ENCODE measurements around the gene LYST. TPM values are rescaled to one million over a fixed set of nuclear protein-coding genes. Genes with fewer than 3 reads are reported as not detected.

The LYST gene
- polyA plus RNA-seq, 1 donor from 2014 or later: 23.4 TPM

DNA sequence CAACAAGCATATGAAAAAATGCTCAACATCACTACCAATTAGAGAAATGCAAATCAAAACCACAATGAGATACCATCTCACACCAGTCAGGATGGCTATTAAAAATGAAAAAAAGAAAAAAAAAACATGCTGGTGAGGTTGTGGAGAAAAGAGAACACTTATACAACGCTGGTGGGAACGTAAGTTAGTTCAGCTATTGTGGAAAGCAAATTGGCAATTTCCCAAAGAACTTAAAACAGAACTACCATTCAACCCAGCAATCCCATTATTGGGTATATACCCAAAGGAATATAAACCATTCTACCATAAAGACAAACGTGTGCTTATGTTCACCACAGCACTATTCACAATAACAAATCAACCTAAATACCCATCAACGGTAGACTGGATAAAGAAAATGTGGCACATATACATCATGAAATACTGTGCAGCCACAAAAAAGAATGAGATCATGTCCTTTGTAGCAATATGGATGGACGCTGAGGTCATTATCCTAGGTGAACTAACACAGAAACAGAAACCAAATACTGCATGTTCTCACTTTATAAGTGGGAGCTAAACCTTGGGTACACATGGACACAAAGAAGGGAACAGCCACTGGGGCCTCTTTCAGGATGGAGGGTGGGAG lies 49.5 kb downstream of the LYST start:
- no peaks in the 10 kb centered on the region for H3K9me2 ChIP-seq (ENCODE audit: insufficient read depth, low read length)
- H2AFZ ChIP-seq (ENCODE audit: low read depth, low read length): no peak overlapping the region
- H3K9me3 ChIP-seq (ENCODE audit: low read length): no peaks in the 10 kb centered on the region
- H3K4me3 ChIP-seq (ENCODE audit: low read length): no peak overlapping the region
- no peaks in the 10 kb centered on the region for H3K27me3 ChIP-seq (ENCODE audit: insufficient read depth, low read depth, low read length)
- H3F3A ChIP-seq (ENCODE audit: insufficient read depth, low read length, poor library complexity, severe bottlenecking): no peaks in the 10 kb centered on the region
- no peak for TF ChIP-seq EP300 (conservative IDR thresholded peaks at IDR 0.05; ENCODE audit: poor library complexity, severe bottlenecking)
- no peak for TF ChIP-seq EZH2 (IDR thresholded peaks at IDR 0.05; ENCODE audit: borderline replicate concordance, insufficient read depth, low read length, poor library complexity, severe bottlenecking)
- TF ChIP-seq TAF1 (IDR thresholded peaks at IDR 0.05; ENCODE audit: low read depth): no peak
- no peak overlapping the region for H3K9ac ChIP-seq (ENCODE audit: low read length)
- H4K20me1 ChIP-seq (ENCODE audit: insufficient read depth): no peaks in the 10 kb centered on the region
- H3K4me2 ChIP-seq (ENCODE audit: low read length): no peak overlapping the region
- no peak overlapping the region for H3K27ac ChIP-seq (ENCODE audit: low read length)
- no peaks in the 10 kb centered on the region for H3K36me3 ChIP-seq (ENCODE audit: insufficient read depth, low read length)
- H3K79me2 ChIP-seq (replicated peaks; ENCODE audit: insufficient read depth, low read length): no peaks in the 10 kb centered on the region

DNA sequence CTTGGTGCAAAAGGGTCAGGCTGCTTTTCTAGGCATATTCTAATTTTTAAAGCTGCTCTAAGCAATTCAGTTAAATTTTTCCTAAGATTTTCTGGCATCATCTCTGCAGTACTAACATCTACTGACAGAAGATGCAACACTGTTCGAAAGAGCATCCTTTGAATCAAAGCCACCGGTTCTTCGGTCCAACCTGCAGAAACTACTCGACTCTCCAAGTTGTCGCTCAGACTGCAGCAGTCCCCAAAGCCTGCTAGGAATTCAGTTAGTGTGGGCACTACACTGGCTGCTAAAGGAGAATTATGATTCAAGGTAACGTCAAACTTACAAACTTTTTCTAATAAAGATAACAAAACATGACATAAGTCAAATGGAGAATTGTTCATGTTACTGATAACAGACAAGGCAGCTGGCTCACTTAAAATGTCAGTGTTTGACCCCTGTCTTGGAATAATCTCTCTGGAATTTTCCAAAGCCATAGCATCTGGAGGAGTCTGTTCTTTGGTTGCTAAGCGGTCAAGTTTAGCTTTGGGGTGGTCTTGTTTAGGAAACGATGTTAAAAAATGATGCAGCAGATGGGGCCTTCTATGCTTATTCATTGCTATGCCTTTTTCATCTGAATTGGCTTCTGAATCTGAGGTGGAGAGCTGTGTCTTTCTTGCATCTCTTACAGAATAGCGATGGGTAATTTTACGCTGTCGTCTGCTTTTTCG lies 56.9 kb downstream of the LYST start:
- TF ChIP-seq TAF1 (IDR thresholded peaks at IDR 0.05; ENCODE audit: low read depth) (no peak), SMC3 (conservative IDR thresholded peaks at IDR 0.05; ENCODE audit: poor library complexity) (no peak), EZH2 (IDR thresholded peaks at IDR 0.05; ENCODE audit: borderline replicate concordance, insufficient read depth, low read length, poor library complexity, severe bottlenecking) (no peak), MXI1 (conservative IDR thresholded peaks at IDR 0.05; ENCODE audit: poor library complexity, severe bottlenecking) (no peak), EP300 (conservative IDR thresholded peaks at IDR 0.05; ENCODE audit: poor library complexity, severe bottlenecking) (no peak)
- H4K20me1 ChIP-seq (ENCODE audit: insufficient read depth): no peaks in the 10 kb centered on the region
- no peak overlapping the region for H3K4me3 ChIP-seq (ENCODE audit: low read length)
- no peak overlapping the region for H2AFZ ChIP-seq (ENCODE audit: low read depth, low read length)
- H3K4me2 ChIP-seq (ENCODE audit: low read length): no peak overlapping the region
- no peak overlapping the region for H3K27ac ChIP-seq (ENCODE audit: low read length)
- no peak overlapping the region for H3K9ac ChIP-seq (ENCODE audit: low read length)
- H3K9me3 ChIP-seq (ENCODE audit: low read length): no peaks in the 10 kb centered on the region
- no peaks in the 10 kb centered on the region for H3F3A ChIP-seq (ENCODE audit: insufficient read depth, low read length, poor library complexity, severe bottlenecking)
- no peaks in the 10 kb centered on the region for H3K79me2 ChIP-seq (replicated peaks; ENCODE audit: insufficient read depth, low read length)
- no peaks in the 10 kb centered on the region for H3K9me2 ChIP-seq (ENCODE audit: insufficient read depth, low read length)
- H3K36me3 ChIP-seq (ENCODE audit: insufficient read depth, low read length): no peaks in the 10 kb centered on the region
- H3K27me3 ChIP-seq (ENCODE audit: insufficient read depth, low read depth, low read length): no peaks in the 10 kb centered on the region

DNA sequence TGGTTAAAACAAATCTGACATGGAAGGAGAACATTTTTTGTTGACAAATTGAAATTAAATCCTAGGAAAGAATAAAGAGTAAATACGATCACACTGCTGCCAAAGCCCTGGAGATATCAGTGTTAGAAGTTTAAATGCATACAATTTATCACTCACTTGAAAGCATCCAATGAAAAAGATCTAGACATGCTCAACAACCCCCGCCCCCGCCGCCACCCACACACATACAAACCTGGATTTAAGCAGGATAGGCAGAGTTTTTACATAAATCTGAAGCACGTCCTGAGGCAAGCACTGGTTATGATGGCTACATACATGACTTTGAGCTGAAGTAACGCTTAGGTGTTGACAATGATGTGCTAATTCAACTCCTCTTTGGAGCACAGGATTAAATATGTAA lies 58.5 kb downstream of the LYST start:
- no peak overlapping the region for H3K27ac ChIP-seq (ENCODE audit: low read length)
- H4K20me1 ChIP-seq (ENCODE audit: insufficient read depth): no peaks in the 10 kb centered on the region
- H3K9me2 ChIP-seq (ENCODE audit: insufficient read depth, low read length): no peaks in the 10 kb centered on the region
- H3K4me2 ChIP-seq (ENCODE audit: low read length): no peak overlapping the region
- H3K79me2 ChIP-seq (replicated peaks; ENCODE audit: insufficient read depth, low read length): no peaks in the 10 kb centered on the region
- no peaks in the 10 kb centered on the region for H3K36me3 ChIP-seq (ENCODE audit: insufficient read depth, low read length)
- no peaks in the 10 kb centered on the region for H3K27me3 ChIP-seq (ENCODE audit: insufficient read depth, low read depth, low read length)
- no peaks in the 10 kb centered on the region for H3K9me3 ChIP-seq (ENCODE audit: low read length)
- no peak overlapping the region for H2AFZ ChIP-seq (ENCODE audit: low read depth, low read length)
- H3K9ac ChIP-seq (ENCODE audit: low read length): no peak overlapping the region
- no peaks in the 10 kb centered on the region for H3F3A ChIP-seq (ENCODE audit: insufficient read depth, low read length, poor library complexity, severe bottlenecking)
- no peak for TF ChIP-seq POLR2AphosphoS5 (IDR thresholded peaks at IDR 0.05)
- no peak for TF ChIP-seq EZH2 (IDR thresholded peaks at IDR 0.05; ENCODE audit: borderline replicate concordance, insufficient read depth, low read length, poor library complexity, severe bottlenecking)
- no peak overlapping the region for H3K4me3 ChIP-seq (ENCODE audit: low read length)

DNA sequence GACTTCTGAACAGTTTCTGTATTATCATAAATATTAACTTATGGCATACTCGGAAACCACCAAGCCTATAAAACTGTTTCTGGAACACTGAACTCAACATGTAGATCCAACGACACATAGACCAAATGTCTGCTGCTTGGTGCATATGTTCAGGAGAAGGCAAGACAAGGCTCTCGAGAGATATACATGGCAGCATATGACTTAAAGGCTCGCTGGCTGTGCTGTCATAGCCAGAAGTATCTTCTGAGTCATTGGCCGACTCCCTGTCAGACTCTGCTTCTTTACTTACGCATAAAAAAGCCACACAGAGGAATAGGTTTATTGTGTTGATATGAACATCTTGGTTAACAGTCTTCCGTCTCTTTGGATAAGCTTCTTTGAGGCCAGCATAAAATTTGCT lies 60.6 kb downstream of the LYST start:
- H3F3A ChIP-seq (ENCODE audit: insufficient read depth, low read length, poor library complexity, severe bottlenecking): no peaks in the 10 kb centered on the region
- H3K27me3 ChIP-seq (ENCODE audit: insufficient read depth, low read depth, low read length): no peaks in the 10 kb centered on the region
- H3K4me3 ChIP-seq (ENCODE audit: low read length): no peak overlapping the region
- H4K20me1 ChIP-seq (ENCODE audit: insufficient read depth): no peaks in the 10 kb centered on the region
- no peak overlapping the region for H3K9ac ChIP-seq (ENCODE audit: low read length)
- no peak overlapping the region for H3K27ac ChIP-seq (ENCODE audit: low read length)
- no peak overlapping the region for H3K4me2 ChIP-seq (ENCODE audit: low read length)
- H3K36me3 ChIP-seq (ENCODE audit: insufficient read depth, low read length): no peaks in the 10 kb centered on the region
- H3K79me2 ChIP-seq (replicated peaks; ENCODE audit: insufficient read depth, low read length): no peaks in the 10 kb centered on the region
- TF ChIP-seq, protein P1, sequence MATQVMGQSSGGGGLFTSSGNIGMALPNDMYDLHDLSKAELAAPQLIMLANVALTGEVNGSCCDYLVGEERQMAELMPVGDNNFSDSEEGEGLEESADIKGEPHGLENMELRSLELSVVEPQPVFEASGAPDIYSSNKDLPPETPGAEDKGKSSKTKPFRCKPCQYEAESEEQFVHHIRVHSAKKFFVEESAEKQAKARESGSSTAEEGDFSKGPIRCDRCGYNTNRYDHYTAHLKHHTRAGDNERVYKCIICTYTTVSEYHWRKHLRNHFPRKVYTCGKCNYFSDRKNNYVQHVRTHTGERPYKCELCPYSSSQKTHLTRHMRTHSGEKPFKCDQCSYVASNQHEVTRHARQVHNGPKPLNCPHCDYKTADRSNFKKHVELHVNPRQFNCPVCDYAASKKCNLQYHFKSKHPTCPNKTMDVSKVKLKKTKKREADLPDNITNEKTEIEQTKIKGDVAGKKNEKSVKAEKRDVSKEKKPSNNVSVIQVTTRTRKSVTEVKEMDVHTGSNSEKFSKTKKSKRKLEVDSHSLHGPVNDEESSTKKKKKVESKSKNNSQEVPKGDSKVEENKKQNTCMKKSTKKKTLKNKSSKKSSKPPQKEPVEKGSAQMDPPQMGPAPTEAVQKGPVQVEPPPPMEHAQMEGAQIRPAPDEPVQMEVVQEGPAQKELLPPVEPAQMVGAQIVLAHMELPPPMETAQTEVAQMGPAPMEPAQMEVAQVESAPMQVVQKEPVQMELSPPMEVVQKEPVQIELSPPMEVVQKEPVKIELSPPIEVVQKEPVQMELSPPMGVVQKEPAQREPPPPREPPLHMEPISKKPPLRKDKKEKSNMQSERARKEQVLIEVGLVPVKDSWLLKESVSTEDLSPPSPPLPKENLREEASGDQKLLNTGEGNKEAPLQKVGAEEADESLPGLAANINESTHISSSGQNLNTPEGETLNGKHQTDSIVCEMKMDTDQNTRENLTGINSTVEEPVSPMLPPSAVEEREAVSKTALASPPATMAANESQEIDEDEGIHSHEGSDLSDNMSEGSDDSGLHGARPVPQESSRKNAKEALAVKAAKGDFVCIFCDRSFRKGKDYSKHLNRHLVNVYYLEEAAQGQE (IDR thresholded peaks at IDR 0.05; ENCODE audit: borderline replicate concordance): no peak
- no peak for TF ChIP-seq EZH2 (IDR thresholded peaks at IDR 0.05; ENCODE audit: borderline replicate concordance, insufficient read depth, low read length, poor library complexity, severe bottlenecking)
- no peak for TF ChIP-seq SMC3 (conservative IDR thresholded peaks at IDR 0.05; ENCODE audit: poor library complexity)
- no peak for TF ChIP-seq POLR2AphosphoS5 (IDR thresholded peaks at IDR 0.05)
- no peak for TF ChIP-seq MXI1 (conservative IDR thresholded peaks at IDR 0.05; ENCODE audit: poor library complexity, severe bottlenecking)
- TF ChIP-seq, protein P2, sequence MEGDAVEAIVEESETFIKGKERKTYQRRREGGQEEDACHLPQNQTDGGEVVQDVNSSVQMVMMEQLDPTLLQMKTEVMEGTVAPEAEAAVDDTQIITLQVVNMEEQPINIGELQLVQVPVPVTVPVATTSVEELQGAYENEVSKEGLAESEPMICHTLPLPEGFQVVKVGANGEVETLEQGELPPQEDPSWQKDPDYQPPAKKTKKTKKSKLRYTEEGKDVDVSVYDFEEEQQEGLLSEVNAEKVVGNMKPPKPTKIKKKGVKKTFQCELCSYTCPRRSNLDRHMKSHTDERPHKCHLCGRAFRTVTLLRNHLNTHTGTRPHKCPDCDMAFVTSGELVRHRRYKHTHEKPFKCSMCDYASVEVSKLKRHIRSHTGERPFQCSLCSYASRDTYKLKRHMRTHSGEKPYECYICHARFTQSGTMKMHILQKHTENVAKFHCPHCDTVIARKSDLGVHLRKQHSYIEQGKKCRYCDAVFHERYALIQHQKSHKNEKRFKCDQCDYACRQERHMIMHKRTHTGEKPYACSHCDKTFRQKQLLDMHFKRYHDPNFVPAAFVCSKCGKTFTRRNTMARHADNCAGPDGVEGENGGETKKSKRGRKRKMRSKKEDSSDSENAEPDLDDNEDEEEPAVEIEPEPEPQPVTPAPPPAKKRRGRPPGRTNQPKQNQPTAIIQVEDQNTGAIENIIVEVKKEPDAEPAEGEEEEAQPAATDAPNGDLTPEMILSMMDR (IDR thresholded peaks at IDR 0.05; ENCODE audit: poor library complexity, severe bottlenecking): no peak
- TF ChIP-seq RAD21 (conservative IDR thresholded peaks at IDR 0.05): no peak
- no peak for TF ChIP-seq EP300 (conservative IDR thresholded peaks at IDR 0.05; ENCODE audit: poor library complexity, severe bottlenecking)
- TF ChIP-seq TAF1 (IDR thresholded peaks at IDR 0.05; ENCODE audit: low read depth): no peak
- H3K9me2 ChIP-seq (ENCODE audit: insufficient read depth, low read length): no peaks in the 10 kb centered on the region
- no peak overlapping the region for H2AFZ ChIP-seq (ENCODE audit: low read depth, low read length)
- H3K9me3 ChIP-seq (ENCODE audit: low read length): no peaks in the 10 kb centered on the region

Measured in neural cell (in vitro differentiated cells).